GM19043 (cell line): Measurements from ENCODE around the gene PPIL3.

Experiments
- ATAC-seq: cut with Tn5 transposase; IDR thresholded peaks from one replicate; pipeline ENCODE4 v1.9.1; 2021; ENCODE audit warnings: low read depth; ENCODE audit not compliant: unreplicated experiment

The PPIL3 gene

DNA sequence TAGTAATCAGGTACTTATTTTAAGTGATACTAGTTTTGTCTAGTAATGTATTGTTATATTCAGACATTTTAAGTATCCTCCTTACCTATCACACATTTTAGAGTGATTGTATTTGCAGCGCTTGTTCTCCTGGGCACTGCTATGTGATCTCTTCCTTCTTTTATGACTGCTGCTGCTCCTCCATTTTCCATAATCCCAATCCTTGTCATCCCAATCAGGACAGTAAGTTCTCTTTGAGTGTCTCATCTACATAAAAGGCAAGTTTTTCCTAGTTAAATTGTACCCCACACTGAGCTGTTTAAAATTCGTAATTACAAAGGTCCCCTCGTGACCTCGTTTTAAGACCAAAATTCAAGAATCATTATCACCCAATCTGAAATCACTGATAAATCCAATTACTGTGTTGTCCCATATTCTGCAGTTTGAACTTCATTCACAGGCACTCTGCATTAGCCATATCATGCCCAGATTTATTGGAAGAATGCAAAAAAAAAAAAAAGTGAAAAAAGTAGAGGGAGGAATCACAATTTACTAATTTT is 27.2 kb downstream of the PPIL3 start:
- no peak for ATAC-seq

- ATAC-seq = no peak
Observed at GRCh38 chr2:200860092-200860795, 28.6 kb downstream of the PPIL3 start.

- no peak for ATAC-seq
Observed at GRCh38 chr2:200856806-200857205, 32.1 kb downstream of the PPIL3 start.

DNA sequence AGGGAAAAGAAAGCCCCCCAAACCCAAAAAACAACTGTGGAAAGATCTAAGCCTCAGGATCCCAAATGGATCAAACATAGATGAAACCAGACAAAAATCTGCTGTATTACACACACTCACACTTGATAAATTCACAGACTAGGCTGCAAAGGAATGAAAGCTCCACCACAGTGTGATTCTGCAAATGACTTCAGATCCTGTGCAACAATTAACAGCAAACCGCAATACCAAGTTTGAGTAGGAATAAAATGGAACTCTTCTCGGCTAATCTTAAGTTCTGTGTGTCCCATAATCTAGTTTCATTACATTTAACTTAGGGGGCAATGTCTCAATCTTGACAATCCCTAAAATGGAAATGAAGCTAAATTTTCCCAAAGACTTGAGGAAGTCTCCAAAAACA is 36.3 kb downstream of the PPIL3 start:
- ATAC-seq = no peak

- ATAC-seq = no peak
Observed at GRCh38 chr2:200851398-200852248, 37.3 kb downstream of the PPIL3 start.

DNA sequence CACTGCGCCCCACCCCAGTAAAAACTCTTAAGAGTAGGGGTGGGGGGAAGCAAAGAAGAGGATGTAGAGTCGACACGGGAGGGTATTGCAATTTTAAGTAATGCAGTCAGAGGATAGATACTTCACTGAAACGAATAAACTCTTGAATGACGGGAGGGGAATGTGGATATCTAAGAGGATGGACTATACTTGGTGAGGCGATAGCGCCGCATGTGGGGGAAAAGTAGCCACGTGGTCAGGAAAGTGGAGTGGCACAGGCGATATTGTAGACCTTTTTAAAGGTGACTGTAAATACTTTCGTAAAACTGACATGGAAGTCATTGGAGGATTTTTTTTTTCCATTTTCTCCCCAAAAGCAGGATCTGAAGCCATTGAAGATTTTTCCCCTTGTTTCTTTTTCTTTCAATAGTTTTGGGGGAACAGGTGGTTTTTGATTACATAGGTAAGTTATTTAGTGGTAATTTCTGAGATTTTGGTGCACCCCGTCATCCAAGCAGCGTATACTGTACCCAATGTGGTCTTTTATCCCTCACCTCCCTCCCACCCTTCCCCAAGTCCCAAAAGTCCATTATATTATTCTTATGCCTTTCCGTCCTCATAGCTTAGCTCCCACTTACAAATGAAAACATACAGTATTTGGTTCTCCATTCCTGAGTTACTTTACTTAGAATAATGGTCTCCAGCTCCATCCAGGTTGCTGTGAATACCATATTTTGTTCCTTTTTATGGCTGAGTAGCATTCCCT is 38.2 kb downstream of the PPIL3 start:
- no peak for ATAC-seq

DNA sequence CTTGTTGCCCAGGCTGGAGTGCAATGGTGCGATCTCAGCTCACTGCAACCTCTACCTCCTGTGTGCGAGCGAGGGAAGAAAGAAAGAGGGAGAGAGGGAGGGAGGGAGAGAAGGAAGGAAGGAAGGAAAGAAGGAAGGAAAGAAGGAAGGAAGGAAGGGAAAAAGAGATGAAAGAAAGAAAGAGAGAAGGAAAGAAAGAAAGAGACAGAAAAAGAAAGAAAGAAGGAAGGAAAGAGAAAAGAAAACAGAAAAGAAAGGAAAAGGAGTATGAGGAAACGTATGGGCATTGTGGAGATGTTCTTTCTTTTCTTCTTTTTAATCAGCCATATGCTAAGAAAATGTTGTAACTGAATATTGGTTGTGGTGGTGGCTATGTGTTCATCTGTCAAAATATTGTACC is 40.9 kb downstream of the PPIL3 start:
- no peak for ATAC-seq

- no peak for ATAC-seq
Observed at GRCh38 chr2:200847269-200847668, 41.6 kb downstream of the PPIL3 start.

DNA sequence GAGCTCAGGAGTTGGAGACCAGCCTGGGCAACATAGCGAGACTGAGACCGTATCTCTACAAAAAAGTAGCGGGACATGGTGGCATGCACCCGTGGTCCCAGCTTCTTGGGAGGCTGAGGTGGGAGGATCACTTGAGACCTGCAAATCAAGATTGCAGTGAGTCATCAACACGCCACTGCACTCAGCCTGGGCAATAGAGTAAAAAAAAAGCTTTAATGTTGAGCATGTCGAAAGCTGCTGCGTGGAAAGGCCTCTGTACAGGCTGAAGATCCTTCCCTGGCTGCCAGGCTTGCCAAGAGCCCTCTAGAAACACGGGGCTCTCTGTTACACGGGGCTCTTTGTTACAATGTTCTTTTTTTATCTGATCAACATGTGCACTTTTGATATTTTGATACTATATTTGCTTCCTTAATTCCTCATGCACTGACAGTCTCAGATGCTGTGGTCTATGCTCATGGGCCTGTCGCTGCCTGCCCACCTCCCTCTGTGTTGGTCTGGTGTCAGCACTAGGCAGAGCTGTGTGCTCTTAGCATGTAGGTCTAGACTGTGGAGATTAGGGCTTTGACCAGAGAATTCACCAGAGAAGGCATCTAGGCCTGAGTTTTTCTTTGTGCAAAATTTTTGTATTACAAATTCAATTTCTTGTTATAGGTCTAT is 43.1 kb downstream of the PPIL3 start:
- ATAC-seq = no peak

- no peak for ATAC-seq
Observed at GRCh38 chr2:200845194-200845593, 43.7 kb downstream of the PPIL3 start.

DNA sequence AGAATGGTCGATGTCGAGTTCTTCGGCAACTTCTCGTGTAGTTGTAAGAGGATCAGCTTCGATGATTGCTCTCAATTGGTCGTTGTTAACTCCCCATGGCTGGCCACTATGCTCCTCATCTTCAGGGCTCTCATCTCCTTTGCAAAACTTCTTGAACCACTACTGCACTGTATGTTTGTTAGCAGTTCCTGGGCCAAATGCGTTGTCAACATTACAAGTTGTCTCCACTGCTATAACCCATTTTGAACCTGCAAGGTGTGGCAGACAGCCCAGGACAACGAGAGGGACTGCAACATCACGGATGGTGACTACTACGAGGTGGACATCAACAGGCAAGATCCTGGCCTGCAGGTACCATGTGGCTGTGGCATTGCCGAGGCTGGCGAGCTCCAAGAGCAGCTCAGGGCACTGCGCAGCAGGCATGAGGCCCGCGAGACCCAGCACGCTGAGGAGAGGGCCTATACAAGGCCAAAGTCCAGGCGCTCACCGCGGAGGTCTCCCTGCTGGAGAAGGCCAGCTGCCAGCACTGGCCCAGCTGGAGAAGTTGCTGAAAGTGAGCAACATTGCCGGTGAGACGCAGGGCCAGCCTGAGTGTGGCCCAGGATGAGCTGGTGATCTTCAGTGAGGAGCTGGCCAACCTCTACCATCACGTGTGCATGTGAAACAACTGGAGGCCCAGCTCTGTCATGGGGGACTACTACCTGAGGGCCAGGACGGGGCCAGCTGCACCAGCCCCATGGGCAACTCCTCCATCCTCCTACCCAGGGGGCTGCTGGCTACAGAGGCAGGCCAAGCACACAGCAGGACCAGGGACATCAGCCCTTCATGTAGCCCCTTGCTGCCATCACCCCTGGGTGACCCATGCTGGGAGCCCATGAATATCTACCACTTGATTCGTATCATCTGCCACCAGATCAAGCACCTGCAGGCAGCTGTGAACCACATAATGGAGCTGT is 44.6 kb downstream of the PPIL3 start:
- ATAC-seq = no peak

- ATAC-seq = no peak
Observed at GRCh38 chr2:200839513-200839912, 49.4 kb downstream of the PPIL3 start.

- no peak for ATAC-seq
Observed at GRCh38 chr2:200834701-200835100, 54.2 kb downstream of the PPIL3 start.

GRCh38 chr2:200829258-200829655 is 59.6 kb downstream of the PPIL3 start:
- no peak for ATAC-seq

DNA sequence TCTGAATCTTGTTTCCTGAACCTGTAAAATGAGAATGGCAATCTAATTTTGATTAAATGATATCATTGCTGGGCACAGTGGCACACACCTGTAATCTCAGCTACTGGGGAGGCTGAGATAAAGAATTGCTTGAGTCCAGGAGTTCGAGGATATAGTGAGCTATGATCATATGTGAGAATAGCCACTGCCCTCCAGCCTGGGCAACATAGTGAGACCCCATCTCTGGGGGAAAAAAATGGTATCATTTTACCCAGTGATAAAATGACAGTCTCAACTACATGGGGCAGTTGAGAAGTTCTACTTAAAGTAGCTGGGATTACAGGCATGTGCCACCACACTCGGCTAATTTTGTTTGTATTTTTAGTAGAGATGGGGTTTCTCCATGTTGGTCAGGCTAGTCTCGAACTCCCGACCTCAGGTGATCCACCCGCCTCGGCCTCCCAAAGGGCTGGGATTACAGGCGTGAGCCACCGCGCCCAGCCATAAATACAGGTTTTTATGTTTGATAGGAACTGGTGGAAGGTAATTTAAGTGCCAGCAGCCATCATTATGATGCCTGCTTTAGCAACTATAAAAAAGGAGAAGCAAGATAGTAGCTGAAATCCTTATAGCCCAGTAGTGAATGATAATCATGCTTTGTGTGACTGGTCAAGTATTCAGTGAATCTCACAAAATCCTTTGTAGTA is 60.2 kb downstream of the PPIL3 start:
- ATAC-seq = no peak

DNA sequence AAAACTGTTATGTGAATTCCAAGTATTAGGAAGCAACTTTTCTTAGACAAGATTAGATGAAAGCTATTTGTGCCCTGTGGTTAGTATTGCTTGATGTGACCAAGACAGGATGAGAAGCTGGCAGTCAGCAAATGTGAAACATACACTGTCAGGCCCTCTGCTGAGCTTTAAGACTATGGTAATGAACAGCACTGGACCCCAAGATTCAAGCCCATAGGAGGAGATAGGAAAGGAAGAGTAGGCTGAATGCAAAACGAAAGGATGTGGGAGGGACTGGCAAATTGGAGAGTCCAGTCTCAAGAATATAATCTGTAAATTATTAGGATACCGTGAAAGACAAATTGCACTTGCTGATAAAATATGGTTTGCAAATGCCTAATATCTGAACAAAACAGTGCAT is 60.8 kb downstream of the PPIL3 start:
- ATAC-seq = no peak

DNA sequence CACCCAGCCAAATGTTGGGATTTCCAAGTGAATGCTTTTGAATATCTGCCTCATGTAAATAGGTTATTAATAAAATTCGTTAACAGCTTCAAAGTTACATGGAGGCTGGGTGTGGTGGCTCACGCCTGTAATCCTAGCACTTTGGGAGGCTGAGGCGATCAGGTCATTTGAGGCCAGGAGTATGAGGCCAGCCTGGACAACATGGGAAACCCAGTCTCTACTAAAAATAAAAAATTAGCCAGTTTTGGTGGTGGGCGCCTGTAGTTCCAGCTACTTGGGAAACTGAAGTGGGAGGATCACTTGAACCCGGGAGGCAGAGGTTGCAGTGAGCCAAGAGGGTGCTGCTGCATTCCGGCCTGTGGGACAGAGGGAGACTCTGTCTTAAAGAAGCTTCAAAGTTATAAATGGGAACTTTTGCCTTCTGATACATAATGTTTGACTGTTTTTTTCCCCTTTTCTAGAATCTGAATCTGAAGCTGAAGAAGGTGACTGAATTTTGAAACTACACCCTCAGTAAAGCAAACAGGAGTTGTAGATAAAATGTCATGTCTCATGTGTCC is 67.1 kb downstream of the PPIL3 start:
- no peak for ATAC-seq
